Islet of Langerhans (tissue), 1 donor: ENCODE data around the gene MAFF.
"Not testable (repeated sequence)": the region's sequence is repeated elsewhere in the genome, so short reads cannot be mapped to it uniquely, and the experiment has no call there.

ENCODE experiments used
- FAIRE-seq: peaks from one replicate; lab custom pipeline; 2011; peaks lifted over from hg19 to GRCh38; lab: Jason Lieb, UNC

The MAFF gene

GRCh38 chr22:38201711-38202436 lies at the start of gene MAFF:
Gene MAFF (plus strand): TSS chr22:38201994. CDS start chr22:38213854, 11,860 bp downstream.
- peak; percentile 24 for FAIRE-seq

GRCh38 chr22:38153821-38154562 lies 47.8 kb upstream of the MAFF start:
- FAIRE-seq = no peak

DNA sequence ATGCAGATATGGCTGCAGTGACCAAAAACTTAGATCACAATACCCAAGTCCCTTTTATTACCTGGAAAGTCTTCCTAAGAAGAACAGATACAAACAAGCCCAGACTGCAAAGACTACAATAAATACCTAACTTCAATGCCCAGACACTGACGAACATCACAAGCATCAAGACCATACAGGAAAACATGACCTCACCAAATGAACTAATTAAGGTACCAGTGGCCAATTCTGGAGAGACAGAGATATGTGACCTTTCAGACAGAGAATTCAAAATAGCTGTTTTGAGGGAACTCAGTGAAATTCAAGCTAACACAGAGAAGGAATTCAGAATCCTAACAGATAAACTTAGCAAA lies 47.3 kb upstream of the MAFF start:
- peak; percentile 13 for FAIRE-seq

GRCh38 chr22:38155703-38156102 lies 46.1 kb upstream of the MAFF start:
- FAIRE-seq = no peak

- FAIRE-seq = no peak
These were observed 38.6 kb upstream of the MAFF start for GRCh38 chr22:38162881-38163843.

- FAIRE-seq = no peak
These were observed 37.8 kb upstream of the MAFF start for GRCh38 chr22:38163844-38164550.

GRCh38 chr22:38164551-38164918 lies 37.3 kb upstream of the MAFF start:
- FAIRE-seq = no peak

- no peak for FAIRE-seq
These were observed 35.7 kb upstream of the MAFF start for GRCh38 chr22:38165922-38166593.

- no peak for FAIRE-seq
These were observed 33.8 kb upstream of the MAFF start for GRCh38 chr22:38167988-38168407.

DNA sequence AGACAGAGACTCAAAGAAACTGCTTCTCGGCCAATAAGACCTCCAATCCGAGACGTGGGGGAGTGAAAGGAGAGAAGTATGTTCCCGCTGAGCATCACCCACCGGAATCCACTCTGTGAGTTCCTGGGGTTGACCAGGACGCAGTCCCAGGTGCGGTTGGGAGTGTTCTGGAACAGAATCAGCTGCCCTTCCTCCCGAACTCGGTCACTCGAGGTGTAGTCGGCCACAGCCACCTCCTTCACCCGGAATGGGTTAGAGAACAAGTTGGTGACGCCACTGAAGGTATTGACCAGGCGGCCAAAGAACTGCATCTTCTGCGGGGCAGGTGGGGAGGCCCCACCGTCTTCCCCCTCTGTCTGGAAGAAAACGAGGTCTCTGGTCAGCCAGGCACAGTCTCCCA lies 32.7 kb upstream of the MAFF start:
- FAIRE-seq = no peak

DNA sequence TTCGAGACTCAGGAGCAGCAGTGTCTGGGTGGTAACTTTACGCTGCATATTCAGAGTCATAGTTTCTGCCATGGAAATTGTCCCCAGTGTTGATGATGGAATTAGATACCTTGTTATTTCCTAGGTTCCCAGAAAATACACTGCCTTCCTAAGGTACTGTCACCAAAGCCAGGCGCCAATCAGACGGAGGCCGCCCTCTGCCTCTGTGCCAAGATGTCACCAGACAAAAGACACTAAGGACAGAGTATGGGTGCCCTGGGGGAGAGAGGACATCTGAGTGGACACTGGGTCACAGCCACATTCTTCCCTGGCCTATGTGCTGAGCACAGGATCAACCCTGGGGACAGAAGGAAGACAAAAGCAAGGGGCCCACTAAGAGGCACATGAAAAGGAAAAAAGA lies 31.3 kb upstream of the MAFF start:
- no peak for FAIRE-seq

DNA sequence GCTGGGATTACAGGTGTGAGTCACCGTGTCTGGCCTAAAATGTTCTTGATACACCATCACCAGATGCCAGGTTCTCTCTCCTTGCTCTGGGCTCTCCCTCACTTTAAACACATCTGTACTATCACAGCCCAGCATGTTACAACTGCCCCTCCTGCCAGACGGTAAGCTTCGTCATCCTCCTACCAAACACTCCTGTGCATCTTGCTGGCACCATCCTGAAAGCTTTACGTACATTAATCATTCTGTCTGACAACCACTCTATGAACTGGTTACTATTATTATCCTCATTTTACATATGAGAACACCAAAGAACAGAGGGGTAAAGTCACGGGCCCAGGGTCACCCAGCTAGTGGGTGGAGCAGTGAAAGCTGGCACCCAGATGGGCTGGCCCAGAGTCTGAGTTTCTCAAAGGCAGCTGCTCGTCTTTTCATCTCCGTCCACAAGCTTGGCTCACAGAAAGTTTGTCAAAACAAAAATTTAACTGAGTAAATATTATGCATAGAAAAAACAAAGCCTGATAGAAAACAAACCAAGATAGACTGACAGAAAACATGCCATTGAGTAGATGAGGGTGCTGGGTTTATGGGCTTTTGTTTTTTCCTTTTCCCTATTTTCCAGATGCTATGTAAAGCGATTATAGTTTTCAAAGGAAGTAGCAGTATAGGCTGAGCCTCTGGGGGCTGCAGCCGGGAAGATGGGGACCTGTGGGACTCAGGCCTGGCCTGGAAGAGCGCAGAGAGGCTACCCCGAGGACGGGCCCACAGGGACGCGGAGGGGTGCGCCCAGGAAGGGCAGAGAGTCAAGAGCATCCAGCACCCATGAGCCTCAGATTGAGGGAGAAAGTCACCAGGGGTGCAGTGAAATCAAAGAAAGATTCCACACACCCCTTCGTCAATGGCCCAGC lies 29.6 kb upstream of the MAFF start:
- no peak for FAIRE-seq

GRCh38 chr22:38172832-38173640 lies 28.8 kb upstream of the MAFF start:
- FAIRE-seq = no peak

DNA sequence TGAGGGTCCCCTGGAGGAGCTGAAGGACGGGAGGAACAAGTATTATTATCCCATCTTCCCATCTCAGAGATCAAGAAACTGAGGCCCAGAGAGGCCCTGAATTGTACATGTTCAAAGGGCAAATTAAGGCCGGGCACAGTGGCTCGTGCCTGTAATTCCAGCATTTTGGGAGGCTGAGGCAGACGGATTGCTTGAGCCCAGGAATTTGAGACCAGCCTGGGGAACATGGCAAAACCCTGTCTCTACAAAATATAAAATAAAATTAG lies 28.2 kb upstream of the MAFF start:
- no peak for FAIRE-seq

DNA sequence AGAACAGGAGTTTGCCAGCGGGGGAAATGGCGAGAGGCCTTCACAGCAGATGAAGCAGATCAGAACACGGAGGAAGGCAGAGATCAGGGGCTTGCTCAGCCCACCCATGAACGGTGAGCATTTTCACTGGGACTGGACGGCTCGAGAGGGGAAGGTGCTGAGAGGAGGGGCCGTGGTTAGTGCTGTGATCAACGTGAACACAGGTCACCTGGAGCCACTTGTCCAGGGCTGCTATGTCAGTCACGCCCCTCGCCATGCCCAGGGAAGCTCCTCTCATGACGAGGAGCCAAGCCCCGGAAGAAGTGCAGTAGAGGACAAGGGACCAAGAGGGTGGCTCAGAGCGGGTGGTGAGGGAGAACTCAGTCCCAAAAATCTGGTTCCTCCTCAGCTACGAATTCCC lies 27.2 kb upstream of the MAFF start:
- no peak for FAIRE-seq

- FAIRE-seq = no peak
These were observed 26.3 kb upstream of the MAFF start for GRCh38 chr22:38175206-38176118.

GRCh38 chr22:38176170-38176741 lies 25.5 kb upstream of the MAFF start:
- no peak for FAIRE-seq

DNA sequence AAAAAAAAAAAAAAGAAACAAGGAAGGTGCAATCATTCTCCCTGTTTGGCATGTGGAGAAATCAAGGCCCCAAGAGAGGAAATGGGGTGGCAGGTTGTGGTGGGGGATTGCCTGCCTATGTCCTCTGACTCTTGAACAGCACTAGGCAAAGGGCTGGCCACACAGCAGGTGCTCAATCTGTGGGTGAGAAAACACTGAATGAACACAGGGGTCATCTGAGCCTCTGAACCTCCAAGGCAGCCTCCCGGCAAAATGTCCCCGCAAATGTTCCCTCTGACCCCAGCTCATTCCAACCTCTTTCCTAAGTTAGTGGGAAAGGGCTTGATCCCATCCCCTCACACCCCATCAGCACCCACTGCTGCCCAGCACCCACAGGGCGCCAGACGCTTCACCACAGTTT lies 24.8 kb upstream of the MAFF start:
- FAIRE-seq = no peak

DNA sequence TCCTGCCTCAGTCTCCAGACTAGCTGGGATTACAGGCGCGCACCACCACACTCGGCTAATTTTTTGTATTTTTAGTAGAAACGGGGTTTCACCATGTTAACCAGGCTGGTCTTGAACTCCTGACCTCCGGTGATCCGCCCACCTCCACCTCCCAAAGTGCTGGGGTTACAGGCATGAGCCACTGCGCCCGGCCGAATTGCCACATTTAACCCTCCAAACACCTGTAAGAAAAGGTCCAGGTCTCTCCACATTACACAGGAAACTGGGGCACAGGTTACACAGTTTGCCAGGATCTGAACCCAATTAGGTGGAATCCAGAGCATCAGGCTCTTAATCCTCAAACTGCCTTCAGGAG lies 24.2 kb upstream of the MAFF start:
- FAIRE-seq = not testable (repeated sequence)
